NCI-H146 (cell line): ENCODE measurements around the gene GPC1.
"Not testable (repeated sequence)": the region's sequence is repeated elsewhere in the genome, so short reads cannot be mapped to it uniquely, and the experiment has no call there.

Source experiments
- DNase-seq: peaks from one replicate; lab custom pipeline; 2025; lab: John Stamatoyannopoulos, UW

GPC1 gene

DNA sequence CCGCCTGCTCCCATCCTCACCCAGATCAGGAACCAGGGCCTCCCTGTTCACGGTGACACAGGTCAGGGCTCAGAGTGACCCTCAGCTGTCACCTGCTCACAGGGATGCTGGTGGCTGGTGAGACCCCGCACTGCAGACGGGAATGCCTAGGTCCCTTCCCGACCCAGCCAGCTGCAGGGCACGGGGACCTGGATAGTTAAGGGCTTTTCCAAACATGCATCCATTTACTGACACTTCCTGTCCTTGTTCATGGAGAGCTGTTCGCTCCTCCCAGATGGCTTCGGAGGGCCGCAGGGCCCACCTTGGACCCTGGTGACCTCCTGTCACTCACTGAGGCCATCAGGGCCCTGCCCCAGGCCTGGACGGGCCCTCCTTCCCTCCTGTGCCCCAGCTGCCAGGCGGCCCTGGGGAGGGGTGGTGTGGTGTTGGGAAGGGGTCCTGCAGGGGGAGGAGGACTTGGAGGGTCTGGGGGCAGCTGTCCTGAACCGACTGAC lies 31.7 kb downstream of the GPC1 start:
- no peak for DNase-seq

DNA sequence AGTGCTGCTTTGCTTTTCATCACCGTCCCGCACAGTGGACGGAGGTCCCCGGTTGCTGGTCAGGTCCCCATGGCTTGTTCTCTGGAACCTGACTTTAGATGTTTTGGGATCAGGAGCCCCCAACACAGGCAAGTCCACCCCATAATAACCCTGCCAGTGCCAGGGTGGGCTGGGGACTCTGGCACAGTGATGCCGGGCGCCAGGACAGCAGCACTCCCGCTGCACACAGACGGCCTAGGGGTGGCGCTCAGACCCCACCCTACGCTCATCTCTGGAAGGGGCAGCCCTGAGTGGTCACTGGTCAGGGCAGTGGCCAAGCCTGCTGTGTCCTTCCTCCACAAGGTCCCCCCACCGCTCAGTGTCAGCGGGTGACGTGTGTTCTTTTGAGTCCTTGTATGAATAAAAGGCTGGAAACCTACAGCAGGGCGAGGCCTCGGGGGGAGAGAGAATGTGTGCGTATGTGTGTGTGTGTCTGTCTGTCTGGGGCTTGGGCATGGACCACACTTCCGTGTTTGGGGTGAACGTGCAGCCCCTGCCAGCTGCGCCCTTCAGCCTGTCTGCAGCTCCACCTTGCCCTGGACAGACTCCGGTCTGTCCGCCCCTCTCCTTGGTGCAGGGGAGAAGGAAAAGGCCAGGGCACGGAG lies 32.3 kb downstream of the GPC1 start:
- DNase-seq = no peak

DNA sequence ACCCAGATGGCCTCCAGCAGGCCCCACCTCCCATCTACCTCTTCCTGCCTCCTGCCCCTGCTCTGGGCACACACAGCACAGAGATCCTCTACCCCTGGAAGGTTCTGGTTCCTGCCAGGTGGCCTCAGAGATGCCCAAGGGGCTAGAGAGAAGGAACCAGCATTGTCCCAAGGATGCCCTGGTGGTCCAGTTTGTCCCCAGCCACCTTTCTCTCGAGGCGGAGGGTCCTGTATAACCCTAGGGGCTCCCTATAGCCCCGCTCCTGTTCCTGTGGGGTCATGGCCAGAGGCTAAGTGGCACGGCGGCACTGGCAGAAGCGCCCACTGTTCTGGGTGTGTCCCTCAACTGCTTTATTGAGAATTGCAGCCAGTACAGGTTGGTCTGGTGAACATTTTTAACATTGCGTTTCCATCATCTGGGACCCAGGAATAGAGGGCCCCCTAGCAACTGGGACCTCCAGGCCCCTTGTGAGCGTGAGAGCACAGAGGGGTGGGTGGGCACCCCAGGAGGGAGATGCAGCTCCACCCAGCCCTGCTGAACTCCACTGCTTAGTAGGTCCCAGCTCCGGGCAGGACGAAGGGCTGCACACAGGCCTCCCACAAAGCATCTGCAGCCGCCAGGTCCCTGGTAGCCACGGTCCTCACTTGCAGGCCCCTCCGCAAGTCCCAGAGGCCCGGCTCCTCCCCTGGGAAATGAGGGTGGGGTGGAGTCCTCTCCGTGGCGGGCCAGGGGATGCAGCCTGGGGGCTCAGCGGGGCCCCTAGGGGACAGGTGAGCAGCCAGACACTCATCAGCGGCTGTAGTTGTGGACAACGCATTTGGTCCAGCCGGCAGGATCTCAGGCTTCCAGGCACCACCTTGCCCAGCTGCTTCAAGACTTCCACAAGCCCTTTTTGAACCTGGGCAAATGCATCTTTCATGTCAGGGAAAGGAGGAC lies 33.1 kb downstream of the GPC1 start:
- no peak for DNase-seq

DNA sequence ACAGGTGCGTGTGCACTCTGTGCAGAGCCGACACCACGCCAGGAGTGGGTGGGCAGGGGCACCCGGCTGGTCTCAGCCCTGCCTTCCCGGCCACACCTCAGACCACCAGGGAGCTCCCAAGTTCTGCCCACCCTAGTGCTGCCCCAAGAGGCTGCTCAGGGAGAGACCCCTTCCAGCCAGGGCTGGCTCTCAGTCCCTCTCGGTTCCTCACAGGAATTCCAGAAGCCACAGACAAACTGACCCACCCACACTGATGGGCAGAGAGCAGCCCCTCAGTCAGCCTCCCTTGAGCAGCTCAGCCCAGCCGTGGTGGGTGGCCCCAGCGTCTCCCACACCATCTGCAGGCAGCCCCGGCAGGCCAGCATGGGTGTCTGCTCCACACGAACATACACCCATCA lies 33.8 kb downstream of the GPC1 start:
- no peak for DNase-seq

DNA sequence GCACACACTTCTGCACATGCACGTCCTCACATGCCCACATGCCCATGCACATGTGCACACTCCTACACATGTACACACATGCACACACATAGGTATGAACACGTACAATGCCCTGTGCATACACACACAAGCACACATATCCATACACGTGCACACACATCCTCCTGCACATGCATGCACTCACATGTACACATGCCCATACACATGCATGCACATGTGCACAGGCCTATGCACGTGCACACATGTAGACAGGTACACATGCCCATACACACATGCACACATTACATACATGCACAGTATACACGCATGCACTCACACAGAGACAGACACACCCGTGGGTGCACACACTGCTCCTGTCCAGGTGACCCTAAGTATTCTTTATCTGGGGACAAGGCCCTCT lies 34.3 kb downstream of the GPC1 start:
- DNase-seq = no peak

DNA sequence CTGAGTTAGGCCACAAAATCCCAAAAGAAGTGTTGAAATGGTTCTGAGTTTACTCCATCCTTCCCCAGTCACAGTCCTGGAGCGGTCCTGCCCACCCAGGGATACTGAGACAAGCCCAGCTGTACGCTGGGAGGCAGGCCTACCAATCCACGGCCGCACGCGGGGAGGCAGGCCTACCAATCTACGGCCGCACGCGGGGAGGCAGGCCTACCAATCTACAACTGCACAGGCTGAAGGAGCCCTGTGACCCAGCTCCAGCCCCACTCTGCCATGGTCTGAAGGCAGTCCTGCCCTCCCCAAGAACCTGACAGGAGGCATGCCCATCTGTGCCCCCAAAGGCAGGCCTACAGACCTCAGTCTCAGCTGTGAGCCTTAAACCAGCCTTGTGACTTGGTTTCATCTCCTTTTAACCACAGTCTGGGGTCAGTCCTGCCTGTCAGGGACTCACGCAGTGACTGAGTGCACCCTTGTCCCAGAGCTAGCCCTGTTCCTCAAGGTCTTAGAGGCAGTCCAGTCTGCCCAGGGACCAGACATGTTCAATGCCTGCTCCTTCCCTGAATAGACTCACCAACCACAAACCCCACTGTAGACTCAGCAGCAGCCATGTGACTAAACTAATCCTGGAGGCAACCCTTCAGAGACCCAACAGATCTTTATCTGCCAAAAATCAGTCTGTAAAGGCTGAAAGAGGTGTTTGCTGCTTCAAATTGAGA lies 36.8 kb downstream of the GPC1 start:
- DNase-seq = no peak

DNA sequence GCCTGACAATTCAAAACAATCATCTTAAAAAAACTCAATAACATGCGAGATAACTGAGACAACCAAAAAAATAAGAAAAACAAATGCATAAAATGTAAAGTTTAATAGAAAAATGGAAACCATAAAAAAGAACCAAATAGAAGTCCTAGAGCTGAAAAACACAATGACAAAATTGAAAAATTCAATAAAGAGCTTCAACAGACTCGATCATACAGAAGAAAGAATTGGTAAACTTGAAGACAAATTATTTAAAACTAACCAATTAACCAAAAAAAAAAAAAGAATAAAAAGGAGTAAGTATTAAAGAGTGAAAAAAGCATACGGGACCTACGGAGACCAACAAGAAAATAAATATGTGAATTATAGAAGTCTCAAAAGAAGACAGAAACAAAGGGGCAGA lies 37.7 kb downstream of the GPC1 start:
- no peak for DNase-seq

DNA sequence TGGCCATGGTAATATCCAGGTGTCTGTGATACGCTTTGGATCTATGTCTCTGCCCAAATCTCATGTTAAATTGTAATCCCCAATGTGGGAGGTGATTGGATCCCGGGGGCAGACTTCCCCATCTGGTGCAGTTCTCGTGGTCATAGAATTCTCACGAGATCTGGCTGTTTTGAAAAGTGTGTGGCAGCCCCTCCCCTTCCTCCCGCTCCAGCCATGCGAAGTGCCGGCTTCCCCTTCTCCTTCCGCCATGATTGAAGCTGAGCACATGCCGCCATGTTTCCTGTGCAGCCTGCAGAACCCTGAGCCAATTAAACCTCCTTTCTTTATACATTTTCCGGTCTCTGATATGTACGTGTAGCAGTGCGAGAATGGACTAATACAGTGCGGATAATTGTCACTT lies 42.5 kb downstream of the GPC1 start:
- DNase-seq = no peak

DNA sequence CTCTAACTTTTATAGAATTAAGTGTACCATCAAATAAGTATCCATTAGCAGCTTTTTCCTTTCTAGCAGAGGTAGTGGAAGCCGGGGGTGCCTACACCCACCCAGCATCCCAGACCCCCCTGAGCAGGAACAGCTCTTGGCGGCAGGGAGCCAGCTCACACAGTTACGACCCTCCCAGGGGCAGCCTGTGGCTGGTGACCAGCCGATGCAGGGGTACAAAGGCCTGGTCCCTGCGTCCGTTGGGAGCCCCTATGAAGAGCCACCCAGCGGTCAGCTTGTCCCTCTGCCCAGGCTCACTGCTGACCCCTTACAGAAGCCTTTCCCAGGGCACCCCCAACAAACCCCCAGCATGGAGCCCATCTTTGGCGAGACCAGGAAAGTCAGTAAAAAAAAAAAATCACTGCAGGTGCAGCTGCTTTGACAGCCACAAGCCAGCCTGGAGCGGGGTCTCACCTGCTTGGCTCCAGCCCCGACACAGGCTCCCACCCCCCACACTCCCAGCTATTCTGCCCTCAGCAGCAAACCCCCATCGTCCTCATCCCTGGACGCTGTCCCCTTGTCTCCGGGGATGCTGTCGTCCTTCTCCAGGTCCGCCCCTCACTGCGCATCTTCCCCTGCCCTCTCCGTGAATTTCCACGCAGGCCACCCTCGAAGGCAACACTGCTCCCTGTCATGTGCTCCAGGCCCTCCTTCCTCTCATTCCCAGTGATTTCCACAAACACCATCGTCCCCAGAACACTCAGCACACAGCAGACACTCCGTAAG lies 43.1 kb downstream of the GPC1 start:
- DNase-seq = no peak

DNA sequence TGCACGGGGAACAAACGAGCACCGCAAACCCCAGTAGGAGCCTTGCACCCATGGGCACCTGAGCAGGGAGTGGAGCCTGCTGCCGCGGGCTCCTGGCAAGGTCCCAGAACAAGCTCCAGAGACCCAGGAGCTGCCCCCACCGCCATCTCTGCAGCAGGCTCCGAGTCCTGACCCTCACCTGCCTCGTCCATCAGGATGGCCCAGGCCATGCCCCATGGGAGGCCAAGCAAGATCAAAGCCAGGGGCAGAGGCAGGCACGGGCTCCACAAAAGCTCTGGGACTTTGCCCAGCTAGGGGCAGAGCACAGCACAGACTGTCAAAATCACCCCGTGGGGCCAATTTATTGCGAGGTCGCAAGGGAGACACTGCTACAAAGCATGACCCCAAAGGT lies 43.6 kb downstream of the GPC1 start:
- DNase-seq = no peak

DNA sequence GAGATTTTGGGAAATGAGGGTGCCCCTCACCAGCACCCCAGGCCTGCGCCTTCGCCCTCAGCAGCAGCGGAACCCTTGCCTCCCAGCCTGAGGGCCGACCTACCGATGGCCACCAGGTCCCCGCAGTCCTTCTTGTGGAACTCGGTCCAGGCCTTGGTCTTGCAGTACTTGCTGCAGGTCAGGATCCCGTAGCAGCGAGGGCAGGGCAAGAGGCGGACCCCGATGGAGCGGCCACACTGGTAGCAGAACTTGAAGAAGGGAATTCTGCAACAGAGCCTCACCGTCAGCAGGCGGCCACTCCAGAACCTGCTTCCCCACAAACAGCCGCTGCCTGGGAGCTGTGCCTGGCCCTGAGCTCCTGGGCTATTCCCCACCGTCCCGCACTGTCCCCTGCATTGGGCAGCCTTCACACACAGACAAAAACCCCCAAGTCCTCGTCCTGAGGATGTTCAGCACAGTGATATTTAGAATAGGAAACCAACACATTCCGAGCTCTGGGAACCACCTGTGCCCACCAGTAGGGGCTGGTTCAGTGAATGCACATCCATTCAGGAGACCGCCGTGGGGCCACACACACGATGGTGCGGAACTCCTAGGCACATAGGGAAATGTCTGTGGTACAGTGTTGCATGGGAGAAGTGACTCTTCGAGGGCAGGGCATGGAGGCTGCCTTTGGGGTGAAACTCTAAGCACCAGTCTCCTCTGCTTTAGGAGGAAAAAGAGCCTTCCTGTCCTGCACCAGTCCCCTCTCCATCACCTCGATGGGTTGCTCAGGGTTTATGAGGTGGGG lies 45.6 kb downstream of the GPC1 start:
- no peak for DNase-seq

DNA sequence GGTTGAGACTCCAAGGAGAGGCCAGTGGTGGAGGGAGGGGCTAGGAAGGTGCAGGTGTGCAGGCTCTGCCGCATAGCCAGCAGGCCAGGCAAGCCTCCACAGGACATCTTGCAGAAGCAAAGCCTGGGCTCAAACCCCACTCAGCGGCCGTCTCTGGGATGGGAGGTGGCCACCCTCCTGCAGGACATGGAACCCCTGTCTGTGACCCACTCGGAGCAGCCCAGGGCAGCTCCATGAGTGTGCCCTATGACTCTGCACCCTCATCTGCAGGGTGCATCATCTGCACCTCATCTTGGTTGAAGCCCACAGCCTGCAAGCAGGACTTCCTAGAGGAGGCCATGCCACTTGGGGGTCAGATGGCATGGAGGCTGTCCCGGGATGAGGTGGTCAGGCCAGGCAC lies 46.3 kb downstream of the GPC1 start:
- DNase-seq = no peak

DNA sequence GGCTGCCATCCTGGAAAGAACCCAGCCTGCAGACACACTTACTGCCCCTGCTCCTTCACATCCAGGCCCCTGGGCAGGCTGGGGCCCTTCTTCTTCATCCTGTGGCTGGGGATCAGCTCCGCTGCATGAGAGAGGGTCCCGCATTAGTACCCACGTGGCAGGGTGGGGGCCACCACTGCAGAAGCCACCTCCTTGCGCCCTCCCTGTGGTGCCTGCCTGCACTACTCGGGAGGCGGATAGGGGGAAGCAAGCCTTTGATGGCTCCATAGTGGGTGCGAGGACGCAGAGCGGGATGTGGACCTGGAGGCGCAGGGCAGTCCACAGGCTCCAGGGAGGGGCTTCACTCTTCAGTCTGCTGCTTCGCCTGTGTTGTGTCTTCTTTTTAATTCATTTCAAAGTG lies 46.7 kb downstream of the GPC1 start:
- DNase-seq = no peak

DNA sequence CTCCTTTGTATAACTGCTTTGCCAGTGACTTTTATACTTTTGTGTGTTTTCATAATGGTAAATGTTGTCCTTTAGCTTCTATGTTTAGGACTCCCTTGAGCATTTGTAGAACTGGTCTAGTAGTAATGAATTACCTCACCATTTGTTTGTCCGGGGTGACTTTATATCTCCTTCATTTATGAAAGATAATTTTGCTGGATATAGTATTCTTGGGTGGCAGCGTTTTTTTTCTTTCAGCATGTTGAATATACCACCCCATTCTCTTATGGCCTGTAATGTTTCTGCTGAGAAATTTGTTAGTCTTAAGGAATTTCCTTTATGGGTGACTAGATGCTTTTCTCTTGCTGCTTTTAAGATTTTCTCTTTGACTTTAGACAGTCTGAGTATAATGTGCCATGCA lies 56.0 kb downstream of the GPC1 start:
- DNase-seq = no peak

DNA sequence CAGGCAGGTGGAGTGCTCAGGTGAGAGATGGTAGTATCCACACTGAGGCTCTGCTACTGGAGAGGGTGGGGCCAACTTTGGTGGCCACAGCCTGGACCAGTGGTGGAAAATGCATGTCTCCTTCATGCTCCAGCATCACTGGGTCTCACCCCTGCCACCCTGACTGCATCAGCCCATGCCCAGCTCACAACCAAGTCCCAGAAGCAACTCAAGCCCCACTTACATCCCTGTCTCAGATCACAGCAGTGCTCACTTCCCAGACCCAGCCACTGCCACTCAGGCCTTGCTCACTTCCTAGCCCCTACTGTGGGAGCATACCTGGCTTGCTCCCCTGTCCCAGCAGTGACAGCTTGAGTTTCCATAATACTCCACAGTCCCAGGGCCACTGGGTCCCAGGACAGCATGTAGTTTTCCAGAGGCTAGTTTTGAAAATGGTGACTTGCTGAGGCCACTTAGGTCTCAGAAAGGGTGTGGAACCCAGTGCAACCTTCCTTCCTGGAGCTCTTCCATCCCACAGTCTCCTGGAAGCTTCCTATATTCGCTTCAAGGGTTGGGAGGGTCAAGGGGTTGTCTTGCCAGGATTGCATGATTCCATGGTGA lies 58.8 kb downstream of the GPC1 start:
- DNase-seq = no peak

DNA sequence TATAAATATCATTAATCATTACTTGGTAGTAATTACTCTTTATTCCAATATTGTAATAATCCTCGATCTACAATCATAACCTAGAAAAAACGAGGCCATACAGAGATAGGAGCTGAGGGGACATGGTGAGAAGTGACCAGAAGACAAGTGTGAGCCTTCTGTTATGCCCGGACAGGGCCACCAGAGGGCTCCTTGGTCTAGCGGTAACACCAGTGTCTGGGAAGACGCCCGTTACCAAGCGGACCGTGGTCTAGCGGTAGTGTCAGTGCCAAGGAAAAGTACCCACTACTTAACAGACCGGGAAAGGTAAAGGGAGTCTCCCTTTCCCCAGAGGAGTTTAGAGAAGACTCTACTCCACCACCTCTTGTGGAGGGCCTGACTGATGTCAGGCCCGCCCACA lies 59.5 kb downstream of the GPC1 start:
- DNase-seq = not testable (repeated sequence)

DNA sequence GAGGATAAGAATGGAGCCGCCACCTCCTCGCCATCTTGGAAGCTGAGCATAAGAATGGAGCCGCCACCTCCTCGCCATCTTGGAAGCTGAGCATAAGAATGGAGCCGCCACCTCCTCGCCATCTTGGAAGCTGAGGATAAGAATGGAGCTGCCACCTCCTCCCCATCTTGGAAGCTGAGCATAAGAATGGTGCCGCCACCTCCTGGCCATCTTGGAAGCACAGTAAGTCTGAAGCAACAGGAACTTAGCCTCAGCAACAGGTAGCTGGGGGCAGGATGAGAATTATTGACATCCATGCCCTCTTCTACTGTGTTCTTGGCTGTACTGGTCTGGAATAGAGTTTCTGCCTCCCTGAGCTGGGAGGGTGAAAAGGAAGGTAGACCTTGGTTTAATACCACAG lies 61.6 kb downstream of the GPC1 start:
- not testable (repeated sequence) for DNase-seq

DNA sequence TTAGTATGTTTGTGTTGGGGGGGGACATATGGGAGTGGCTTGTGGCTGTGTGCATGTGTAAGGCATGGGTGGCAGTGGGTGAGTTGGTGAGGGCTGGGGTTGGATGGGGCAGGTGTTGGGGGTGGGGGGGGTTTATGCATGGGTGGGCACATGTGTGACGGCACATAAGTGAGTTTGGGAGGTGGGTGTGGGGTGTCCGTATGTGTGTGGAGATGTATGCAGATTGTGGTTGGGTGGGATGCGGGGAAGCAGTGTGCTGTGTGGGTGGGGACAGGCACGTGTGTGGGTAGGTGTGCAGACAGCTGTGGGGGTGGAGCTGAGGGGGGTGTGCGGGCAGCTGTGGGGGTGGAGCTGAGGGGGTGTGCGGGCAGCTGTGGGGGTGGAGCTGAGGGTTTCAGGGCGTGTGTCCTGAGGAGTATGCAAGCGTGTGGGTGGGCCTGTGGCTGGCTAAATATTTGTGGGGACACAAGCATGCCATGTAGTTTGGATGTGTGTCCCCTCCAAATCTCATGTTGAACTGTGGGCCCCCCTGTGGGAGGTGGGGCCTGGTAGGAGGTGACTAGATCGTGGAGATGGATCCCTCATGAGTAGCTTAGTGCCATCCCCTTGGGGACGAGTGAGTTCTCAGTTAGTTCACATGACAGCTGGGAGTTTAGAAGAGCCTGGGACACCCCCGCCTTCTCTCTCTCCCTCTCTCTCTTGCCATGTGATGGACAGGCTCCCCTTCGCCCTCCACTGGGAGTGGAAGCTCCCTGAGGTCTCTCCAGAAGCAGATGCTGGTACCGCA lies 62.9 kb downstream of the GPC1 start:
- DNase-seq = no peak

DNA sequence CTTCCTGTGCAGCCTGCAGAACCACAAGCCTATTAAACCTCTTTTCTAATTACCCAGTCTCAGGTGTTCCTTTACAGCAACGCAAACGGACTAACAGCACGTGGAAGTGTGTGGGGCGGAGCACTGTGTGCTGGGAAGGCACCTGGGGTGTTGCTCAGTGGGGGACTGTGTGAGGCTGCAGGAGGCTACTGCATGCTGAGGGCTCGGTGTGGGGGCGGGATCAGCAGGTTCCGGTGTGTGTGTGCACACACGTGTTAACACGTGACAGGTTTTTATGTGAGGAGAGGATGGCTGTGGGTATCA lies 63.4 kb downstream of the GPC1 start:
- no peak for DNase-seq
